ENCODE data around the gene ATRNL1.

- TF ChIP-seq CTCF (IDR thresholded peaks at IDR 0.05; ENCODE audit: low read depth, low read length), result no peak
- TF ChIP-seq EZH2phosphoT487 (IDR thresholded peaks at IDR 0.05; ENCODE audit: low read depth), result no peak
Measured at GRCh38 chr10:115044891-115045290, 48.3 kb upstream of the ATRNL1 start.
